HG03097 (cell line): ENCODE results near the gene GH1.
A peak's percentile ranks its signal among the peaks of the same experiment; 100 is the strongest.

Source experiments
- ATAC-seq: cut with Tn5 transposase; IDR thresholded peaks from one replicate; pipeline ENCODE4 v1.9.1; 2021; ENCODE audit not compliant: unreplicated experiment, low FRiP score

The GH1 gene

GRCh38 chr17:63945784-63946439, 27.3 kb upstream of the GH1 start:
- ATAC-seq = peak; percentile 44

DNA sequence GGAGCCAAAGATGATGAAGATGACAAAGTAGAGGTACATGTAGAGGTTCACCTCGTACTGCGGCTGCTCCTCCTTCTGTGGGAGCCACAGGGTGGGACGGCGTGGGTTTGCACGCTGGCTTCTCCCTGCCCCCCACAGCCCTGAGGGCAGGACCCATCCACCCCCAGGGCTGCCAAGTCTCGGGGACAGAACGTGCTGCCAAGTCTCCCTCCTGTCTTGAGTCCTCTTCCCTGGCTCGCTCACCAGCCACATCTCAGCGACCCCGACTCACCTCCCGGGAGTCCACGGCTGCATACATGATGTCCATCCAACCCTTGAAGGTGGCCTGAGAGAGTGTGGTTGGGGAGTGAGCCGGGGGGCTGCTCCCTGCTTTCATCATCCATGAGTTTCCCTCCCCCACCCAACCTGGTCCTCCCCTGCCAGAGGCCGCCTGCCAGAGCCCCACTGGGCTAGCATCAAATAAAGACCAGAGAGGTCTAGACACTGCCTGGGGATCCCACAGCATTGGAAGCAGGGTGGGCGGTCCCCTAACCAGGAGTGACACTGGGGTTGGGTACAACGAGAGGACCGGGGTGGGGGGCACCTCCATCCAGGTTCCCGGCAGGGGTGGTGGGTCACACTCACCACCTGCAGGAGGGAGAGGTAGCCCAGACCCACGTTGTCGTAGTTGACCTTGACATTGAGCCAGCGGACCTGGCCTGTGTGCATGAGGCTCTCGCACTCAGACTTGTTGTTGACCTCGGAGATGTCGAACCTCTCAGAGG, 26.3 kb upstream of the GH1 start:
- no peak for ATAC-seq

- ATAC-seq = no peak
These were observed 25.1 kb upstream of the GH1 start for GRCh38 chr17:63943745-63944144.

DNA sequence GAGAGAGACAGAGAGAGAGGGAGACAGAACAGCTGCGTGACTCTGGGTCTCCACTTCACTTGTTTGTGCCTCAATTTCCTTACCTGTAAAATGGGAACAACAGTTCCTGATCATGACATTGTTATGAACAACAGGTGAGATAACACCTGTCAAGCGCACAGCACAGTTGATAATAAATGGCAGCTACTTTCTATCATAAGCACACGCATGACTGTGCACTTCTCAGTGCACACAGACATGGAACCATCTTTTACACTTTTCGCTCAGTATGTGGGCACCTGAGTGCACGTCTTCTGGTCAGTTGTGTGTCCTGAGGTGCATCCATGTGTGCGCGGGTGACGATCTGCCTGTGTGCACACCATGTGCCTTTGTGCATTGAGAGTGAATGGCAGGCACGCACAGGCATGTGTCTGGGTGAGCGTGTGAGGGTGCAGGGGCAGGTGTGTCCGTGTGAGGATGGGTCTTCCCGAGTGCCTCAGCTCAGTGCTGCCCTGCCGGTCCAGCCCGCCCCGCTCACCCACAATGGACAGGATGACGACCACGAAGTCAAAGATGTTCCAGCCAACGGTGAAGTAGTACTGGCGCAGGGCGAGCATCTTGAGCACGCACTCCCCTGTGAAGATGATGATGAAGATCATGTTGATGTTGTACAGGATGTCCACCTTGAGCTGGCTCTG, 23.8 kb upstream of the GH1 start:
- ATAC-seq = no peak

- no peak for ATAC-seq
These were observed 23.1 kb upstream of the GH1 start for GRCh38 chr17:63941751-63942150.

- no peak for ATAC-seq
These were observed 22.5 kb upstream of the GH1 start for GRCh38 chr17:63941162-63941561.

- ATAC-seq = no peak
These were observed 21.9 kb upstream of the GH1 start for GRCh38 chr17:63940584-63940983.

DNA sequence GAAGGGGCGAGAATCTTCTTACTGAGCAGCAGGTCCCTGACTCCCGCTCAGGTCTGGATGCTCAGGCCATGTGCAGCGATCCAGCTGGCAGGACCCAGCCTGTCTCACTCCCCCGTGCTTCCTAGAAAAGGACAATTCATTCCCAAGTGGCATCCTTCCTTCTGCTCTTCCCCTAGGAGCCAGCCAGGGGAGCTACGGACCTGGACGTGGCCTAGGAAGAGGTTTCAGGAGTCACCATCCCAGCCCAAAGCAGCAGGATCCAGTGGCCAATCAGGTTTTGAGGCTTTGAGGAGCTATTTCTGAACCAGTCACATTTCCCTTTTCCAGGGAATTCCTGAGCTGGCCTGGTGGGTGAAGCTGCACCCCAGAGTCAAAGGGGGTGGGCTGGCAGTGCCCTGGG, 21.2 kb upstream of the GH1 start:
- no peak for ATAC-seq

- ATAC-seq = no peak
These were observed 20.8 kb upstream of the GH1 start for GRCh38 chr17:63939401-63939800.

DNA sequence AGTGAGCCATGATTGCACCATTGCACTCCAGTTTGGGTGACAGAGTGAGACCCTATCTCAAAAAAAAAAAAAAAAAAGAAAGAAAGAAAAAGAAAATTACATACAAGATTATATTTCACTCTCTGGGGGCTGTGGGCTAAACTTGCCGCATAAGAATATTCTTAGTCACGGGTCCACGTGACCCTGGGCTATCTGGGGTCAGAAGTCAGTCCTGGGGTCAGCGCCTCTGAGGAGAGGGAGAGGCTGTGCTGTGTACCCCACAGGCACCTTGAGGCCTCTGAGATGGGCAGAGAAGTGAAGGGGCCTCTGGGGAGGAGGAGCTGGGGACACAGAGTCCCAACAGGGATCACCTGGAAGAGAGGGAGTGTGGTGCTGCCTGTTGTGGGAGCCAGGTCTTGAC, 19.3 kb upstream of the GH1 start:
- ATAC-seq = no peak

DNA sequence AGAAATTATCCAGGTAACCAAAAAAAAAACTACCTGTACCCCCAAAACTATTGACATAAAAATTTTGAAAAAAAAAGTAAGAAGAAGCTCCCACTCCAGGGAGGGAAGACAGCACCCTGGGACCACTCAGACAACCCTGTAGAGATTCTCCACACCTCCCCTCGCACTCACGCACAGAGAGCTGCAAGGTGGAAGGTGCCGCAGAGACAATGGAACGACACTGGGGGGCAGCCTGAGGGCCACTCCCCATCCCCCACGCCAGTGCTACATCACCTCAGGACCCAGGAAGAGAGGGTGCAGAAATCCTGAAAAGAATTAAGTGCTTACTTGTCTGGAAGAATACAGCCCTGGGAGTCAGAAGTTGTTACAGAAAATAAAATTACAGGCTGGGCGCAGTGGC, 18.7 kb upstream of the GH1 start:
- no peak for ATAC-seq

DNA sequence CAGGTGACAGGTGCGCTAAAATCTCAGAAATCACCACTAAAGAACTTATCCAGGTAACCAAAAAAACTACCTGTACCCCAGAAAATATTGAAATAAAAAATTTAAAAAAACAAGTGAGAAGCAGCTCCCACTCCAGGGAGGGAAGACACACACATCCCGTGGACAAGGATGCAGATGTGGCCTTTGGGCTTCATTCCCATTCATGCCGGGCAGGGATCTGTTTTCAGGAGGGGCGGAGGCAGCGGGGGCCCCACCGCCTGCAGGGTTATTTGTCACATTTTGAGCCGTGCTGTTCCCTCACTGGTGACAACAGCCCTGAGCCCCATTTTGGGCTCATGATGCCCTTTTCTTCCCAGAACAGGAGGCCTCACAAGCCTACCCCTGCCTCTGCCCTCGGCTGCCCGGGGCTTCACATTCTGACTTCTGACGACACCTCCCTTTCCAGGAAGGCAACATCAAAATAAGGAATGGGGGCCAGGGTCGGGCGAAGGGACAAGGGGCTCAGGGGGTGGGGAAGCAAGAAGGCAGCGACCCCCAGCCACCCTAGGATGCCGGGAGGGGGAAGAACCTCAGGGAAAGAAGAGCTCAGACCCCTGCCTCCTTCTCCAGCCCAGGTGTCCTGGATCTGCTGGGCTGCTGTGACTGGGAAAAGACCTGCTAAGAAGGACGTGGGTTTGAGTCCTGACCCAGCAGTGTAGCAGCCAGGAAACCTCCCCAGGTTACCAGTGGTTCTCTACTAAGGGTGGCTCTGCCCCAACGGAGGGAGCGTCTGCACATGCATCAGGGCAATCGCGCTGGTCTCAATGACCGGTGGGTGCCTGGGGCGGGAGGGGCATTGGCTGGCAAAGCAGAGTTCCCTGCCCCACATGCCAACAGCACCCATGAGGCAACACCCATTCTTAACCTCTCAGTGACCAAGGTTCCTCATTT, 15.8 kb upstream of the GH1 start:
- no peak for ATAC-seq

DNA sequence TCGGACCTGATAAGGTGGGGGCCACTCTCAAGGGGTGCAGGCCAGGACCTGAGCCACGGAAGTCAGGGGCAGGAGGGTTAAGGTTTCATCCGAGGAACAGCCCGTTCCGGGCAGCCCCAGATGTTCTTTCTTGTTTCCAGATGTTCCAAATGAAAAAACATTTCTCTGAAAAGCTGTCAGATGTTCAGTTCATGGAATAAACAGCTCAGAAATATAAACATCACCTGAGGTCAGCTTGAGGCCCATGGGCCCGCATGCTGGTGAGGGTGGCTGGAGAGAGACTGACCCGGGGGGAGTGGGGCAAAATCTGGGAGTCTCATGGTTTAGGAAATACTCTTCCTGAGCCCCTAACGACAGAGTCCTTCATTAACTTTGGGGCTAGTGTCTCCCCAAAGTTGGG, 15.0 kb upstream of the GH1 start:
- ATAC-seq = no peak

DNA sequence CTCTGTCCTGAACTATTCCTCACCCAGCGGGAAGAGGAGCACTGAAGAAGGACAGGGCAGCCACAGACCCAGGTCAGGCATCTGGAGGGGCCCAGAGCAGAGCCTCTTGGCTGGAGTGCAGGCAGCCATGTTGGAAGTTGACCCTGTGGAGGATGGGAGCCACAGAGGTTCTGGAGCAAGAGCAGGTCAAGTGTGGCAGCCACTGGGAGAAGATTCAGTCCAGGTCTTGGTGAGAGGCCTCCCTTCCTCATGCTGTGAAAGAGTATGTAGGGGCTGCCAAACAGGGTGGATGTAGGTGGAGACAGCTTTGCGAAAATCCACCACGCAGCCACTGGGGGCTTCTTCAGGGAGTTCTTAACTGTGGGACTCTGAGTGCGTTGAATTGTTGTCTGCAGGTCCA, 14.1 kb upstream of the GH1 start:
- ATAC-seq = peak; percentile 10

GRCh38 chr17:63931981-63932561, 13.4 kb upstream of the GH1 start, which contains the start of gene CD79B:
CD79B (minus strand) TSS chr17:63932331; CDS start chr17:63932261, 70 bp downstream.
- peak; percentile 72 for ATAC-seq

DNA sequence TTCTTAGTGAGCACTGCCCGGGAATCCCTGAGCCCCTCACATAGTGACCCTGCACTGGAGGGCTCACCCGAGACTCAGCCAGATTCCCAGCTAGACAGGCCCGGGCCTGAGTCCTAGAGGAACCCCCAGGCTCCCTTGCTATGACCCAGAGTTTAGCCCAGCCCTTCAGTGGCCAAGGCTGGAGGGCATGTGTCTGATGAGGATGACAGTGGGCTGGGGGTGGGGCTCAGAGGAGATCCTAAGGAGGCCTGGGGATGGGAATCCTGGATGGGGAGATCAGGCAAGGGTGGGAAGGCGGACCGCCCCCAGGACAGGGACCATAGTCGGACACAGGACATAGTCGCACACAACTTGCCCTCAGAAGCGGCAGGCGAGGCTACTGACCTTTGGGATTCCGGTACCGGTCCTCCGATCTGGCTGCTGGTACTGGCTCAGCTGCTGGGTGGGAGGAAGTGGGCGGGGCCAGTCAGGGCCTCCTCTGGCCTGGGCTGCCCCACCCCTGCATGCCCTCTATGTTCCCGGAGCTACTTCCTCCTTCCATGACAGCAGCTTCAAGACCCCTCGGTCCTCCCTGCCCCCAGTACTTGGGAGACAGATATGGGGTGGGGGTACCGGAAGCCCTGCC, 12.4 kb upstream of the GH1 start:
- ATAC-seq = no peak

GRCh38 chr17:63929860-63930766, 11.5 kb upstream of the GH1 start:
- ATAC-seq = no peak

DNA sequence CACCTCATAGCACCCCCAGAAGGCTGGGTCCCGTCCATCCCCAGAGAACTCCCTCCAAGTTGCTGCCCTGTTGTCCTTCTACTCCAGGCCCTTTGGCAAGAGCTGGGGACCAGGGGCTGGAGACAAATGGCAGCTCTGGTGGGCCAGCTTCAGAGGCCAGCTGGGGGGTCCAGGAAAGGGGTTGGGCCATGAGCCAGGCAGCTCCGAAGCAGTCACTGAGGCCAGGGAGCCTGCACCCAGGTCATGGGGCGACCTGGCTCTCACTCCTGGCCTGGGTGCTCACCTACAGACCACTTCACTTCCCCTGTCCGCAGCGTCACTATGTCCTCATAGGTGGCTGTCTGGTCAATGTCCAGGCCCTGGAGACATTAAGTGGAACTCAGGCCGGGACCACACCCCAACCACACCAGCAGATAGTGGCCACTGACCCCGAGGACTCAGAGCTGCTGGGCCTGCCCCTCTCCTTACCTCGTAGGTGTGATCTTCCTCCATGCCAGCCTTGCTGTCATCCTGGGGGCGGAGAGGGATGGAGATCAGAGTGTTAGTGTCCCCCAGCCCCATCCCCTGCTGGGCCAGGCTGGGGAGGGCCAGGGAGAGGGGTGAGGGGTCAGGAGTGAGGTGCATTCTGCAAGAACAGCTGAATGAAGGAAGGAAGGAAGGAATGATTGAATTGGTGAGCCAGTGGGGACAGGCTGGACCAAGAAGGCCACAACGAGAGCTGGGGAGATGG, 10.5 kb upstream of the GH1 start:
- ATAC-seq = no peak
